GM18909 (cell line): ENCODE measurements around the gene MYO10.
"Not testable (repeated sequence)": the region's sequence is repeated elsewhere in the genome, so short reads cannot be mapped to it uniquely, and the experiment has no call there.

Experiments used
- ATAC-seq: cut with Tn5 transposase; IDR thresholded peaks from one replicate; pipeline ENCODE4 v1.9.1; 2021; ENCODE audit warnings: mild to moderate bottlenecking; ENCODE audit not compliant: unreplicated experiment, poor library complexity

MYO10 gene

DNA sequence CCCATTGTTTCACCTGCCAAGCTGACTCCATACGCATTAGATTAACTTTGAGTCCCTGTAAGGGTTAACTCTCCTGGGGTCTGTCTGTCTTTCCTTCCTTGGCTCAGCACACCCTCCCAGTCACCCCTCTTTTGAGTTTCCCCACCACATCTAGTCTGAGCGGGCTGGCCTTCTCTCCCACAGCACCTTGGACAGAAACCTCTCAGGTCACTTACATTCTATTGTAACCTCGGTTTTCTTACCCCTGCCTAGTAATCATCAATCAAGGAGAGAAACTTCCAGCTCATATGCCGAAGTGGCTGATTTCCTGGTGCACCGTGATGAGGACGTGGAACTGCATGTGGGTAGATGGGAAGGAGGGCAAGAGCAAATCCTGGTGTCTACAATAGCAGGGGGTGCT is 102.1 kb downstream of the MYO10 start:
- ATAC-seq: no peak

DNA sequence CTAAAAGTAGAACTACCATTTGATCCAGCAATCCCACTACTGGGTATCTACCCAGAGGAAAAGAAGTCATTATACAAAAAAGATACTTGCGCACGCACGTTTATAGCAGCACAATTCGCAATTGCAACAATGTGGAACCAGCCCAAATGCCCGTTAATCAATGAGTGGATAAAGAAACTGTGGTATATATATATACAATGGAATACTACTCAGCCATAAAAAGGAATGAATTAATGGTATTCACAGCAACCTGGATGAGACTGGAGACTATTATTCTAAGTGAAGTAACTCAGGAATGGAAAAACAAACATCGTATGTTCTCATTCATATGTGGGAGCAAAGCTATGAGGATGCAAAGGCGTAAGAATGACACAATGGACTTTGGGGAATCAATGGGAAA is 104.8 kb downstream of the MYO10 start:
- not testable (repeated sequence) for ATAC-seq

GRCh38 chr5:16827755-16828154 is 108.3 kb downstream of the MYO10 start:
- ATAC-seq: no peak

DNA sequence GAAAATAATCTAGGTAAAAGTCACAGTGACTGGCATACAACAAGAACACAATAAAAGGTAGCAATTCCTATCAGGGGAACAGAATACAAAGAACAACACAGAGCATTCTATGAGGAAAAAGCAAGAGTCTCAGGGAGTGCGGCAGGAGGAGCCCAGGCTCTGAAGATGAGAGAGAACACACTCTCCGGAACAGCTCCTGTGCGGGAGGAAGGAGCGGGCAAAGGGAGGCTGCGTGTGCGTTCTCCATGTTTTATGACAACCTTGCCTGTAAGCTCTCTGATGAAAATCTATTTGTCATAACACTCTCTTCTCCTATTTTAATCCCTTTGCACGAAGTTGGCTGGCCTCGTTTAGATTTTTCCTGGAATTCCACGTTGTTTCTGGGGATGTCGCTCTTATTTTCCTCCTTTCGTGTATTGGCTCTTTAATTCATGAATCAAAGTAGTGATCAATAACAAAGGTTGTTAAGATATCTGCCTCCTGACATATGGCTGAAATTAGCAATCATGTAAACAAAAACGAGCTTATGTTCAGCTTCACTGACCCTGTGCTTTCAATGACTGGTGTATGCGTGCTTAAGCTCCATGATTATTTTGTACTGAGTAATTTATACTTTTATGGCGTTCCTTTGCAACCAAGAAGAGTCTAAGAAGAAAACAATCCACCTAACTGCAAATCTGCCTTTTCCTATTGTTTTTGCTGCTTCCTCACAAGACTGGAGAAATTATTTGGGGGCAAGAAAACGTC is 109.5 kb downstream of the MYO10 start:
- ATAC-seq: no peak

GRCh38 chr5:16819522-16820167 is 116.4 kb downstream of the MYO10 start:
- ATAC-seq: no peak

DNA sequence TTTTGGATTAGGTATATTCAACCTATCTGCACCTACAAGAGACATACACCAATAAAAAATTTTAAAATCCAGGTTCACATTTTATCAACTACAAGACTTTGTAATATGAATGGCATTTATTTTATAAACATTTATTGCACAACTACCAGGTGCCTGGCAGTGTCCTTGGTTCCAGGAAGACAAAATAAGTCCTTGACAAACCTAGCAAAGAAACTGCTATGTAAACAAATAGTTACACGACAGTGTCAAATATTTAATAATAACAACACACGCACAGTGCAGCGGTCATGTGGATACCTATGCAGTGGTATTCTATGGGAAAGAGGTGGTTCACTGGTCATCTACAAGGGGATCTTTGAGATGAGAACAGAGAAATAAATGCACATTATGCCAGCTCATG is 120.7 kb downstream of the MYO10 start:
- ATAC-seq: no peak

DNA sequence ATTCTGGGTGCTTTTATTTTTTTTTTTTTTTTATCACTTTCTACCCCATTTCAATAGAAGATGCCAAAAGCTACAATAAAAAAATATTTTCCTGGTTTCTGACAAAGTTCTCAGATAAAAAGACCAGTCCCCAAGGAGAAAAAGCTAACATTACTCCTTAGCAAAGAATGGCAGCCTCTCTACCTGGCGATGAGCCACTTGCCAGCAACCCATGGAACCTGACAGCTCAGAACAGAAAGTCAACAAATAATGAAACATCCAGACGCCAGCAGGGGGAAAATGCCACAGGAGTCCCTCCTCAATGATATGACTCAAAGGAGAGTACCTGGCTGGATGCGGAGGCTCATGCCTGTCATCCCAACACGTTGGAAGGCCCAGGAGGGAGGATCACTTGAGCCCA is 123.2 kb downstream of the MYO10 start:
- no peak for ATAC-seq

DNA sequence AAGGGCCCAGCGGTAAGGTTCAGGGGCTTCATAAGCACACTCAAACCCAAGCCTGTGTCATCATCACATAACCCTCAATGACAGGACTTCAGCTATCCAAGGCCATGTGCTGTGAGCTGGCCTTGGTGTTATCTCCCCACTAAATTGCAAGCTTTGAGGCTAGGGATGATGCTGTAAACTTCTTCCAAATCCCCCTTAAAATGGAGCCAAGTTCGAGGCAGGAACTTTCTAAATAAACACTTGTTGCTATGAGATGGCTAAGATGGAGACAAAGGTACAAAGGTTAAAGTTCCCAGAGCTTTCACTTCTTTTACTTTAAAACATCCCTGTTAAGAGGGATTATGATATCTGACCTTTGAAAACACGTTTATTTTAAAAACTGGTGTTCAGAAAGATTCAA is 123.6 kb downstream of the MYO10 start:
- no peak for ATAC-seq

DNA sequence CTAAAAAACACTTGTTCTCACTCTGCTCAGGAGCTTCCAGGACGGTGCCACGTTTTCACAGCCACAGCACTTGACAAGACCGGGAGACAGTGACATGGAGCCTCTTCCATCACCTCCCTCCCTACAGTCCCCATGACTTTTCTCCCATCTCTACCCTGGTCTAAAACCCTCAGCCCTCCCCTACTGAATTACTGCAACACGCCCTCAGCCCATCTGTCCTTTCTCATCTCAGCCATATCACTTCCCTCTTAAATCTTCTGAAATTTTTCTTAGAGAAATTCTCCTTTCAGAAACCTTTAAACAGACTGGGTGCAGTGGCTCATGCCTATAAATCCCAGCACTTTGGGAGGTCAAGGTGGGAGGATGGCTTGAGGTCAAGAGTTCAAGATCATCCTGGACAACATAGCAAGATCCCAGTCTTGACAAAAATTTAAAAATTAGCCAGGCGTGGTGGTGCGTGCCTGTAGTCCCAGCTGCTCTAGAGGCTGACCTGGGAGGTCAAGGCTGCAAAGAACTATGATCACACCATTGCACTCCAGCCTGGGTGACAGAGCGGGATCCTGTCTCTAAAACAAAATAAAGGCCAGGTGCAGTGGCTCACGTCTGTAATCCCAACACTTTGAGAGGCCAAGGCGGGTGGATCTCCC is 125.8 kb downstream of the MYO10 start:
- no peak for ATAC-seq

DNA sequence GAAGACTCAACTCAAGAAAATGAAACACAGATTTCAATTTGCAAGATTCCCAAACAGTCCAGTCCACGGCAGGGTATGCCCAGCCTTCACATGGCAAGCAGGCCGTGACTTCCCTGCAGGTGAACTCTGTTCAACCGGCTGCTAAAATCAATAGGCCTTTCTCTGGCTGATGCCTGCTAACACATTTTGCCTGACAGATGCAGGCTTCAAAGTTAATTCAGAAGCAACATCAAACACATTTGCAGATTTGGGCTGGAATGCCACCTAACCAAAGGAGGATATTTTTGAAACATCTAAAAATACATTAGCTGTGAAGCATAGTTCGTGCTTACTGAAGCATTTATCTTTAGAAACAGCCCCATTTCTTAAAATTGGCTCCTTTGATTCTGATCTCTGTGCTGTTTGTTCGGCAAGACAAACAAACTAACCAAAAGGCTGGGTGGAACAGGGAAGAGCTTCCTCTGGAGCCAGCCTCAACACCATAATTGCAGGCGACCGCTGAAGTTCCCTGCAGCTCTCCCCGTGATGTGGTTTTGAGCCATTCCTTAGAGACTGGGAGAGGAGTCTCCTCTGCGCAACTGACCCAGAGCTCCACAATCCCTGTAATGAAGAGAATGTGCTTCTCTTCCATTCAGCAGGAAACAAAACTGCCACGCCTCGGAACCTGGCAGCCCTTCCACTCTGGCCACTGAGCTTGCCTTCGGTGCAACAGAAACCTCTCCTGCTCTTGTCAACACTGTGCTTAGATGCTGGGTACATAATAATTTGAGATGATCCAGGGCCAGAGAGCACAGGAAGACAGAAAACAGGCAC is 126.5 kb downstream of the MYO10 start:
- ATAC-seq: no peak

GRCh38 chr5:16809010-16809394 is 127.1 kb downstream of the MYO10 start:
- ATAC-seq: no peak

DNA sequence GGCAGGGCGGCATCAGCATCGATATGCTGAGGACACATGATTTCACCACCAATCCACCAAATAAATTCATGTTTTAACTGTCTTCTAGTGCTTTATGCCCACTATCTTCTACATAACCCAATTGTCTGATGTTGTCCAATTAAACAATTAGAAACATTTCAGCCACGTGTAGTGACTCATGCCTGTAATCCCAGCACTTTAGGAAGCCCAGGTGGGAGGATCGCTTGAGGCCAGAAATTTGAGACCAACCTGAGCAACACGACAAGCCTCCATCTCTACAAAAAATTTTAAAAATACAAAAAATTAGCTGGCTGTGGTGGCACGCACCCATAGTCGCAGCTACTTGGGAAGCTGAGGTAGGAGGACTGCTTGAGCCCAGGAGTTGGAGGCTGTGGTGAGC is 128.1 kb downstream of the MYO10 start:
- ATAC-seq: no peak

GRCh38 chr5:16807547-16807864 is 128.6 kb downstream of the MYO10 start:
- ATAC-seq: no peak

DNA sequence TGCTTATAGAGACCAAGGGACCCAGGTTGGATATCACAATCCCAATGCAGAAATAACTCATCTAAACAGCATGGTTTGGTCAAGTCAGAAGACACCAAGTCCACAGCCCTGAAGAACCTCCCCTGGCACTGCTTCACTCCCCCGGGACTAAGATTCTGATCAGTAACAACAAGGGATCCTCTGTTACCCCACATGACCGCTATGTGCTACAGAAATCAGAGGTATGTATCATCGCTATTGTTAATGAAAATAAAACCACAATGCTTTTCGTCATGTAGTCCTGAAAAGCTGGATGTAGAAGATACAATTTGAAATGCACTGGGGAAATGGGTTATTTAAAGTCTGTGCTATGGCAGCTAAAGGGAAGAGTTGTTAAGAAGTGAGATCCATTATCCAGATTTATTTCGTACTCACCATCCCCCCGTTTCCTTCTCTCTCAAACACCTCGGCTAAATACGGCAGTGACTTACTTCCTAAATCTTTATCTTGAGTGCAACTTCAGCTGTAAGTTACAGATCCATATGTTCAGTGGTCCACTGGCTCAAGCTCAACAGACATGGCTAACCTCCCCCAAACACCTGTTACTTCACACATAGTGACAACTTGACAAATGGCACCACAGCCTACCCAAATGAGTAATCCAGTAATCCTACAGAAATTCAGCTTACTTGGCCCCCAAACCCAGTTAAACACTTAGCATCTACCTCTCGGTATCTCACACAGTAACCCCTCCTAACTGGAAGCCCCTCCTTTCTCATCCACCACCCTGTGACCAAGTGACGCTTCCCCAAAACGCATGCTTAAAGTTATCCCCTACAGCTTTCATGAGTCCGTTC is 129.2 kb downstream of the MYO10 start:
- no peak for ATAC-seq

DNA sequence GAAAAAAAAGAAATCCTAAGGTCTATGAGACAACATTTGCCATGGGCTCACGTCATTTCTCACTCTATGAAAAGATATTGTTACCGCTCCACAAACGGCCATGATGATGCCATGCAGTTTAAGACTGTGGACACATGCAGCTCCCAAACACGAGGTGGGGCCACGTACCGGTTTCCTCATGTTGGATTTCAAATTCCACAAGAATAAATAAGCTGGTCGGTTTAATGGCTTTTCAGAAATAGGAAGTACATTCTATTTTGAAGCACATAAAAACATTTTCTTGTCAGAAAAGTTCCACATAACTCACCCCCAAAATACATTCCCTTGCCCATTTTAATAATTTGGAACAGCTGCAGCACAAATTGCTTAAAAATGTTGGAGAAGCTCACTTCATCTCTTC is 130.6 kb downstream of the MYO10 start:
- ATAC-seq: no peak

DNA sequence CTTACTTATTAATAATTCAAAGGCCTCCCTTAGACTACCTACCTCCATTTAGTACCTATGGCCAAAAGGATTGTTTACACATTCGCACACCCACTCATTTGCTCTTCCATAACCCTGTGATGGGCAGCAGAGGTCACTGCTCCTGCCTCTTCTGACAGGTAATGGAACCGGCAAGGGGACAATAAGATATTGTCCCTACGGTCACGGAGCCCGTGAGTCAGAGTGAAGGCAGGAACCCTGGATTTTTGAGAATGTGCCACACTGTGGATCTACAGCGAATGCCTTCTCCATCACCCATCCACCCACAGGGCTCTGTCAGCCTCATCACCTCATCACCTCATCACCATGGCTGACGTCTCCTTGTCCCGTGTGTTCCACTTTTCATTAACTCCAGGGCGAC is 132.3 kb downstream of the MYO10 start:
- no peak for ATAC-seq

DNA sequence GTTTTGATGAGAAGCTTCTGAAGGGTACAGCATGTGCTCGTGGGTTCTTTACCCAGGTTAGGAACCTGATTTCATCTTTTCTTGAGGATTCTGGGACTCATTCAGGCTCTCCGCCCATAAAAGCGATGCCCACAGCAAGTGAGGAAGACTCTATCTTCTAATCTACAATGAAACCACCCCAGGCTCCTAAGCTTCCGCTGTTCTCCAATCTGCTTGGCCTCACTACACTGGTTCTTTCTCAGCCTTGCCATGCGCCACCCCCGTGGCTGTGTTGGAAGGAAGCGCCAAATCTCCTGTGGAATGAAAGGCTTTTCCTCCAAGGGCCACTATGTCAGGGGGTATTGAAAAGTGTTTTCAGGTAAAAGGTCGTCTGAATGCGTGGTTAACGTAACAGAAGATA is 135.6 kb downstream of the MYO10 start:
- ATAC-seq: no peak

DNA sequence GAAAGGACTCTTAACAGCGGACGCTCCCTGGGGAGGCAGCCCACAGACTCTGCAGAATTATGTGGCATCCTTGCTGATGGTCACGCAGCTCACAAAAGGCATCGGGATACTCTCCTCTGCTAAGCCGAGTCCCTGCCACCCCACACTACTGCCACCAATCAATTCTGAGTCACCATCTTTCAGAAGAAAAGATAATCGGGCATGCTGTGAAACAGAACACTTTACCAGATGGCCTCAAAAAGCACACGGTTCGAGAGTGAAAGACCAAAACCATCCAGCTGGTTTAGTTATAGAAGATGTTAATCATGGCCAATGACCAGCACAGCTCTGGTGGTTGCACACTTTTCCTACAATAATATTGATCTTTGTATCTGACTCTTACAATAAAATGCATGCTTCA is 136.3 kb downstream of the MYO10 start:
- no peak for ATAC-seq

GRCh38 chr5:16797951-16798350 is 138.1 kb downstream of the MYO10 start:
- no peak for ATAC-seq

GRCh38 chr5:16794269-16794913 is 141.7 kb downstream of the MYO10 start:
- ATAC-seq: no peak
